Transverse colon (tissue), 4 donors: ENCODE results near the gene TMOD3.

ENCODE experiments used
- EP300 ChIP-seq: sonication (generic); formaldehyde crosslinking; IDR thresholded peaks from one replicate; pipeline ENCODE4 v1.6.1; 2017; ENCODE audit warnings: antibody characterized with exemption, low read depth
- POLR2A ChIP-seq: fragments of 450-650 bp; IDR thresholded peaks from one replicate; pipeline ENCODE4 v1.6.1; 2016; ENCODE audit warnings: antibody characterized with exemption, mild to moderate bottlenecking, moderate library complexity
- POLR2AphosphoS5 ChIP-seq, 3 donors: sonication (generic); formaldehyde crosslinking; IDR thresholded peaks; one replicate each; pipeline ENCODE4 v1.6.1; 2016; ENCODE audit warnings: antibody characterized with exemption in 3 of 3
- TF ChIP-seq, protein P1 (sequence below), 5 experiments: fragments of 200-600 bp in 3 of 5; fragments of 450-650 bp in 2 of 5; sonication (generic) in 3 of 5; IDR thresholded peaks; 1 replicate in 2 of 5; 2 replicates in 3 of 5; pipeline ENCODE4 v1.5.1; 2016 to 2017; ENCODE audit warnings: antibody characterized with exemption in 5 of 5, inconsistent platforms in 3 of 5, mild to moderate bottlenecking in 2 of 5, moderate library complexity in 1 of 5

DNA sequence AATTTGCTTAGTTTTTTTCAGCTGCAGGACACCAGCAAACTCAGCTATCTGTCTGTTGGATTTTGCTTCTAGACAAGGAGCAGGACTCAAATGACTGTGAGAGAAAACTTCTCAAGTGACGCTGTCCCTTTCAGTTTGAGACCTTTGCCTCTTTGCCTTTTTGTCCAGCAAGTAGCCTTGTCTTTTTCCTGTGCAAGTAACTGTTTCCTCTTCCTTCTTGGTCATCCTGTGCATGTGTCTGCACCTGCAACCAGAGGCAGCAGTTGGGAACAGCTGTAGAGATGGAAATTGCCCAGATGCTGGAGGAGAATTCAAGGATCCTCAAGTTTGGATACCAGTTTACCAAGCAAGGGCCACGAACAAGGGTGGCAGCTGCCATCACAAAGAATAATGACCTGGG is 23.3 kb upstream of the TMOD3 start:
- no peak for TF ChIP-seq POLR2A
- TF ChIP-seq POLR2AphosphoS5 (IDR thresholded peaks at IDR 0.05): no peak
- TF ChIP-seq, protein P1, sequence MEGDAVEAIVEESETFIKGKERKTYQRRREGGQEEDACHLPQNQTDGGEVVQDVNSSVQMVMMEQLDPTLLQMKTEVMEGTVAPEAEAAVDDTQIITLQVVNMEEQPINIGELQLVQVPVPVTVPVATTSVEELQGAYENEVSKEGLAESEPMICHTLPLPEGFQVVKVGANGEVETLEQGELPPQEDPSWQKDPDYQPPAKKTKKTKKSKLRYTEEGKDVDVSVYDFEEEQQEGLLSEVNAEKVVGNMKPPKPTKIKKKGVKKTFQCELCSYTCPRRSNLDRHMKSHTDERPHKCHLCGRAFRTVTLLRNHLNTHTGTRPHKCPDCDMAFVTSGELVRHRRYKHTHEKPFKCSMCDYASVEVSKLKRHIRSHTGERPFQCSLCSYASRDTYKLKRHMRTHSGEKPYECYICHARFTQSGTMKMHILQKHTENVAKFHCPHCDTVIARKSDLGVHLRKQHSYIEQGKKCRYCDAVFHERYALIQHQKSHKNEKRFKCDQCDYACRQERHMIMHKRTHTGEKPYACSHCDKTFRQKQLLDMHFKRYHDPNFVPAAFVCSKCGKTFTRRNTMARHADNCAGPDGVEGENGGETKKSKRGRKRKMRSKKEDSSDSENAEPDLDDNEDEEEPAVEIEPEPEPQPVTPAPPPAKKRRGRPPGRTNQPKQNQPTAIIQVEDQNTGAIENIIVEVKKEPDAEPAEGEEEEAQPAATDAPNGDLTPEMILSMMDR (IDR thresholded peaks at IDR 0.05): no peak
- no peak for TF ChIP-seq EP300
